H9 (cell line): ENCODE results near the gene DGCR8. TPM values are rescaled to one million over a fixed set of nuclear protein-coding genes. Genes with fewer than 3 reads are reported as not detected.

Experiments used
- DNase-seq: peaks from one replicate; pipeline ENCODE4 v3.0.0-alpha.2; 2017
- H2AFZ ChIP-seq: one replicate; pipeline ENCODE4 v1.6.1; 2013; ENCODE audit warnings: mild to moderate bottlenecking, low read length, control low read depth, moderate library complexity
- H2AK5ac ChIP-seq: 2 replicates; pipeline ENCODE4 v1.6.1; 2013; ENCODE audit warnings: low read length, control low read depth, mixed read lengths; ENCODE audit not compliant: insufficient read length
- H2BK120ac ChIP-seq: one replicate; pipeline ENCODE4 v1.6.1; 2013; ENCODE audit warnings: low read depth, mild to moderate bottlenecking, low read length, control low read depth, inconsistent platforms; ENCODE audit not compliant: poor library complexity, severe bottlenecking
- H2BK12ac ChIP-seq: 2 replicates; pipeline ENCODE4 v1.6.1; 2013; ENCODE audit warnings: low read length, control low read depth, mixed read lengths, low read depth; ENCODE audit not compliant: insufficient read length
- H2BK15ac ChIP-seq: 2 replicates; pipeline ENCODE4 v1.6.1; 2013; ENCODE audit warnings: low read depth, low read length, control low read depth
- H2BK20ac ChIP-seq: one replicate; pipeline ENCODE4 v1.6.1; 2013; ENCODE audit warnings: low read depth, mild to moderate bottlenecking, low read length, control low read depth, inconsistent platforms; ENCODE audit not compliant: poor library complexity, severe bottlenecking
- H2BK5ac ChIP-seq: 2 replicates; pipeline ENCODE4 v1.6.1; 2013; ENCODE audit warnings: low read length, control low read depth, mixed read lengths; ENCODE audit not compliant: insufficient read length
- H3K14ac ChIP-seq: 2 replicates; pipeline ENCODE4 v1.6.1; 2013; ENCODE audit warnings: low read length, control low read depth; ENCODE audit not compliant: insufficient read depth
- H3K18ac ChIP-seq: 2 replicates; pipeline ENCODE4 v1.6.1; 2013; ENCODE audit warnings: low read depth, mild to moderate bottlenecking, mixed read lengths, low read length, control low read depth; ENCODE audit not compliant: insufficient read length
- H3K23ac ChIP-seq: 2 replicates; pipeline ENCODE4 v1.6.1; 2013; ENCODE audit warnings: low read length, control low read depth, mixed read lengths, low read depth; ENCODE audit not compliant: insufficient read length
- H3K23me2 ChIP-seq: 2 replicates; pipeline ENCODE4 v1.6.1; 2013; ENCODE audit warnings: low read depth, mild to moderate bottlenecking, mixed read lengths, low read length, control low read depth; ENCODE audit not compliant: insufficient read length, poor library complexity, severe bottlenecking
- H3K27ac ChIP-seq: 2 replicates; pipeline ENCODE4 v1.5.1; 2013; ENCODE audit warnings: low read length, control low read depth, mixed read lengths, low read depth; ENCODE audit not compliant: insufficient read length
- H3K27me3 ChIP-seq: 2 replicates; pipeline ENCODE4 v1.6.1; 2013; ENCODE audit warnings: low read length, control low read depth, inconsistent platforms; ENCODE audit not compliant: insufficient read depth
- H3K4ac ChIP-seq: 2 replicates; pipeline ENCODE4 v1.6.1; 2013; ENCODE audit warnings: low read depth, mild to moderate bottlenecking, control low read depth, inconsistent platforms, low read length, moderate library complexity
- H3K4me1 ChIP-seq: 2 replicates; pipeline ENCODE4 v1.6.1; 2013; ENCODE audit warnings: low read length, control low read depth, inconsistent platforms; ENCODE audit not compliant: insufficient read depth
- H3K4me2 ChIP-seq: 2 replicates; pipeline ENCODE4 v1.6.1; 2013; ENCODE audit warnings: low read length, control low read depth, mixed read lengths; ENCODE audit not compliant: insufficient read length, insufficient read depth
- H3K56ac ChIP-seq: 2 replicates; pipeline ENCODE4 v1.6.1; 2013; ENCODE audit warnings: low read depth, mild to moderate bottlenecking, mixed read lengths, low read length, control low read depth; ENCODE audit not compliant: insufficient read length
- H3K79me1 ChIP-seq: 2 replicates; pipeline ENCODE4 v1.6.1; 2013; ENCODE audit warnings: low read depth, mild to moderate bottlenecking, moderate library complexity, low read length, control low read depth, inconsistent platforms; ENCODE audit not compliant: insufficient read depth, poor library complexity, severe bottlenecking
- H3K79me2 ChIP-seq: 2 replicates; pipeline ENCODE4 v1.6.1; 2013; ENCODE audit warnings: low read length, control low read depth, inconsistent platforms; ENCODE audit not compliant: insufficient read depth
- H3K9ac ChIP-seq: 2 replicates; pipeline ENCODE4 v1.6.1; 2013; ENCODE audit warnings: low read length, control low read depth, mixed read lengths; ENCODE audit not compliant: insufficient read length; ENCODE audit errors: extremely low read depth
- H3K9me3 ChIP-seq: one replicate; pipeline ENCODE4 v1.6.1; 2013; ENCODE audit warnings: low read depth, low read length, inconsistent platforms; ENCODE audit not compliant: control insufficient read depth
- H3T11ph ChIP-seq: one replicate; pipeline ENCODE4 v1.6.1; 2013; ENCODE audit warnings: mild to moderate bottlenecking, low read length, control low read depth, inconsistent platforms
- H4K20me1 ChIP-seq: one replicate; pipeline ENCODE4 v1.6.1; 2013; ENCODE audit not compliant: control insufficient read depth, insufficient read length, insufficient read depth
- H4K5ac ChIP-seq: 2 replicates; pipeline ENCODE4 v1.6.1; 2013; ENCODE audit warnings: low read depth, mild to moderate bottlenecking, mixed read lengths, low read length, control low read depth; ENCODE audit not compliant: insufficient read length
- H4K8ac ChIP-seq: replicated peaks from 2 replicates; pipeline ENCODE4 v1.6.1; 2013; ENCODE audit warnings: low read length, control low read depth, mixed read lengths, low read depth; ENCODE audit not compliant: insufficient read length
- H4K91ac ChIP-seq: 2 replicates; pipeline ENCODE4 v1.6.1; 2013; ENCODE audit warnings: low read depth, mild to moderate bottlenecking, moderate library complexity, mixed read lengths, low read length, control low read depth; ENCODE audit not compliant: insufficient read length
- H3K27ac Mint-ChIP-seq, 3 experiments: 2 replicates in 2 of 3; 3 replicates in 1 of 3; pipeline ENCODE4 v1.8.0; 2020 to 2021; ENCODE audit warnings: mixed read lengths in 3 of 3, mild to moderate bottlenecking in 1 of 3, moderate library complexity in 1 of 3
- H3K27me3 Mint-ChIP-seq: 2 replicates; pipeline ENCODE4 v1.8.0; 2021; ENCODE audit warnings: low read depth, mild to moderate bottlenecking, moderate library complexity, mixed read lengths
- H3K36me3 Mint-ChIP-seq, 3 experiments: 2 replicates in 2 of 3; 3 replicates in 1 of 3; pipeline ENCODE4 v1.8.0; 2020 to 2021; ENCODE audit warnings: low read depth in 3 of 3, mixed read lengths in 3 of 3; ENCODE audit not compliant: insufficient read depth in 1 of 3
- H3K4me1 Mint-ChIP-seq, 2 experiments: 2 replicates each; pipeline ENCODE4 v1.8.0; 2020; ENCODE audit warnings: mixed read lengths in 2 of 2
- H3K4me3 Mint-ChIP-seq, 2 experiments: 2 replicates in 1 of 2; 3 replicates in 1 of 2; pipeline ENCODE4 v1.8.0; 2020 to 2021; ENCODE audit warnings: mild to moderate bottlenecking in 2 of 2, mixed read lengths in 2 of 2, moderate library complexity in 1 of 2
- H3K9me3 Mint-ChIP-seq, 2 experiments: 2 replicates in 1 of 2; 3 replicates in 1 of 2; pipeline ENCODE4 v1.8.0; 2020; ENCODE audit warnings: mild to moderate bottlenecking in 2 of 2, mixed read lengths in 2 of 2, moderate library complexity in 1 of 2
- CTCF ChIP-seq: fragments of 200-600 bp; sonication (generic); conservative IDR thresholded peaks from 3 replicates; pipeline ENCODE4 v1.8.0; 2021; ENCODE audit warnings: antibody characterized with exemption, mild to moderate bottlenecking
- WGBS: extraction: QIAGEN DNeasy Blood & Tissue Kit; methylation state at CpG from one replicate; pipeline ENCODE4 v1.1.7; 2013; ENCODE audit warnings: missing lambda C conversion rate, low lambda C conversion rate, mixed read lengths; ENCODE audit not compliant: insufficient read length; ENCODE audit errors: extremely low coverage; 5-methylcytosine and 5-hydroxymethylcytosine counted together
- total RNA-seq: library from RNA; stranded (reverse); gene quantifications from 2 replicates; pipeline ENCODE4 v1.2.1, GENCODE V29; 2021

Gene DGCR8
- total RNA-seq, 1 experiment from 2014 or later, result 74.5 TPM

DNA sequence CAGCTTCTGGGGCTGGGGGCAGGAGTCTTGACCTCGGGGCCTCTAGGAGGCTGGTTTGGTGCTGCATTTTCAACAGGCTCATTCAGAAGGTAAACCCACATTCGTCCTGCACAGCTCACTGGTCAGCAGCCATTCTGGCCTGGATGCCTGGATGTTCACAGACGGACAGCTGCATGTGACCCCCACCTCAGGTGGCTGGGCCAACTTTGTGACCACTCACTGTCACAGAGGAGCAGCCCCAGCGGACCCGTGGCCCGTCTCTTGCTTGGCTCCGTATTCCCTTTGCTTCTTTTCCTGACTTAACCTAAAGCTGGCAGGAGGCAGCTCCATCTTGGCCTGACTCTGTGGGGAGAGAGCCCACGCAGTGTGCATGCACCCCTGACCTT lies 8.2 kb downstream of the DGCR8 start:
- Histone ChIP-seq H4K8ac (no peak overlapping the region), H3K9ac (no peak overlapping the region), H2AFZ (no peak overlapping the region), H4K20me1 (peaks cover 6% of the 10 kb centered on the region), H3K23me2 (no peaks in the 10 kb centered on the region), H3K27ac (no peak overlapping the region), H3K23ac (no peak overlapping the region), H3K27me3 (no peaks in the 10 kb centered on the region), H4K91ac (no peak overlapping the region), H3K9me3 (no peaks in the 10 kb centered on the region), H2BK20ac (no peak overlapping the region), H3K79me1 (peaks cover 10% of the 10 kb centered on the region), H3K14ac (no peak overlapping the region), H3K4ac (no peak overlapping the region), H3K18ac (no peak overlapping the region), H4K5ac (no peak overlapping the region), H3K56ac (no peak overlapping the region), H3K4me1 (no peaks in the 10 kb centered on the region; the same call in 1 of the 2 replicates), H3T11ph (no peak overlapping the region), H2BK12ac (no peak overlapping the region), H2BK5ac (no peak overlapping the region), H2AK5ac (no peak overlapping the region), H2BK120ac (no peak overlapping the region), H3K79me2 (peaks cover 13% of the 10 kb centered on the region; the same call in 1 of the 2 replicates), H3K4me2 (no peak overlapping the region), H2BK15ac (no peak overlapping the region)
- no peak for TF ChIP-seq CTCF
- no CpG with 5 or more reads among the region's 8 CpGs for WGBS
- H3K27ac Mint-ChIP-seq, result no peak overlapping the region
- DNase-seq, result no peak
- H3K4me1 Mint-ChIP-seq, result peaks cover 20% of the 10 kb centered on the region in 2 experiments
- no peaks in the 10 kb centered on the region for H3K9me3 Mint-ChIP-seq
- H3K27me3 Mint-ChIP-seq, result no peaks in the 10 kb centered on the region
- H3K36me3 Mint-ChIP-seq, result peaks cover 69 to 83% (median 82%) of the 10 kb centered on the region in 3 experiments; a peak in 6 of 7 replicates
- H3K4me3 Mint-ChIP-seq, result no peak overlapping the region
